ENCODE results near the gene SHISA3.

DNA sequence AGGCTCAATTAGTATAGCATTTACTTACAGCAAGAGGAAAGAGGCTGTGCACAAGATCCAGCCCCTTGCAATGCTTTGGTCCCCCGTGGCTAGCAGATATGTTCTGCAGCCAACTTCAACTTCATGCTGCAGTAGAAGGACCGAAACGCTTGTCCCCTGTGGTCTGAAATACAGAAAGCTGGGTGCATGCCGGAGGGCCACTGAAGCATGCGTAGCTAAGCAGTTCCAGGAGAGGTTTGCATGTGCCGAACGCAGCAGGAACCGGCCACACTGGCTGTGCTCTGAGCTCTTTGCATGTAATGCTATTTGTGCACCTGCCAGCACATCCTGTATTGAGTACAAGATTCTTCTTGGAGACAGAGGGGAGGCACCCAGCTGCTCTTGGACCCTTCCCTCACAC lies 35.8 kb upstream of the SHISA3 start:
- TF ChIP-seq, protein P1, sequence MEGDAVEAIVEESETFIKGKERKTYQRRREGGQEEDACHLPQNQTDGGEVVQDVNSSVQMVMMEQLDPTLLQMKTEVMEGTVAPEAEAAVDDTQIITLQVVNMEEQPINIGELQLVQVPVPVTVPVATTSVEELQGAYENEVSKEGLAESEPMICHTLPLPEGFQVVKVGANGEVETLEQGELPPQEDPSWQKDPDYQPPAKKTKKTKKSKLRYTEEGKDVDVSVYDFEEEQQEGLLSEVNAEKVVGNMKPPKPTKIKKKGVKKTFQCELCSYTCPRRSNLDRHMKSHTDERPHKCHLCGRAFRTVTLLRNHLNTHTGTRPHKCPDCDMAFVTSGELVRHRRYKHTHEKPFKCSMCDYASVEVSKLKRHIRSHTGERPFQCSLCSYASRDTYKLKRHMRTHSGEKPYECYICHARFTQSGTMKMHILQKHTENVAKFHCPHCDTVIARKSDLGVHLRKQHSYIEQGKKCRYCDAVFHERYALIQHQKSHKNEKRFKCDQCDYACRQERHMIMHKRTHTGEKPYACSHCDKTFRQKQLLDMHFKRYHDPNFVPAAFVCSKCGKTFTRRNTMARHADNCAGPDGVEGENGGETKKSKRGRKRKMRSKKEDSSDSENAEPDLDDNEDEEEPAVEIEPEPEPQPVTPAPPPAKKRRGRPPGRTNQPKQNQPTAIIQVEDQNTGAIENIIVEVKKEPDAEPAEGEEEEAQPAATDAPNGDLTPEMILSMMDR (IDR thresholded peaks at IDR 0.05) = no peak
- TF ChIP-seq POLR2A (IDR thresholded peaks at IDR 0.05) (no peak), POLR2AphosphoS5 (IDR thresholded peaks at IDR 0.05) (no peak)
